T-cell (primary cell): Measurements from ENCODE around the gene SPOCK1. TPM values are rescaled to one million over a fixed set of nuclear protein-coding genes. Genes with fewer than 3 reads are reported as not detected.
"Not testable (repeated sequence)": the region's sequence is repeated elsewhere in the genome, so short reads cannot be mapped to it uniquely, and the experiment has no call there.

Experiments used
- ATAC-seq, 4 experiments: fragments of 200-7000 bp in 3 of 4; fragments of 150-1000 bp in 1 of 4; cut with Tn5 transposase; replicated peaks in 1 of 4; 1 replicate in 3 of 4; 2 replicates in 1 of 4; pipeline ENCODE4 v1.10.0; 2021; ENCODE audit warnings: moderate library complexity in 3 of 4, mild to moderate bottlenecking in 2 of 4, moderate number of reproducible peaks in 1 of 4
- CTCF ChIA-PET, 2 donors: fragments of 300-600 bp; sonication (Branson Sonifier 250); formaldehyde crosslinking; loops; one replicate each; lab custom pipeline; 2022; ENCODE audit warnings: antibody characterized with exemption in 2 of 2; lab: Charles Lee
- POLR2A ChIA-PET, 2 donors: fragments of 300-600 bp; sonication (Branson Sonifier 250); formaldehyde crosslinking; loops; one replicate each; lab custom pipeline; 2022; ENCODE audit warnings: antibody characterized with exemption in 2 of 2; lab: Charles Lee
- DNase-seq, 35 experiments: peaks; one replicate each; pipeline versions ENCODE4 v3.0.0 to v3.0.0-alpha.2; 2013 to 2023
- H3K27ac ChIP-seq: one replicate; pipeline ENCODE4 v1.5.1; 2013; ENCODE audit warnings: low read length
- H3K27me3 ChIP-seq, 2 experiments: replicated peaks in 1 of 2; 1 replicate in 1 of 2; 2 replicates in 1 of 2; pipeline versions ENCODE4 v1.6.1 to v1.7.0; 2013; ENCODE audit warnings: low read length in 1 of 2, mixed read lengths in 1 of 2; ENCODE audit not compliant: control insufficient read depth in 2 of 2, insufficient read depth in 2 of 2; ENCODE audit errors: extremely low read depth in 1 of 2
- H3K36me3 ChIP-seq, 2 donors: 1 replicate in 1 of 2; 2 replicates in 1 of 2; pipeline versions ENCODE4 v1.6.1 to v1.7.0; 2013; ENCODE audit warnings: low read length in 1 of 2; ENCODE audit not compliant: control insufficient read depth in 2 of 2, insufficient read depth in 1 of 2; ENCODE audit errors: extremely low read depth in 1 of 2
- H3K4me1 ChIP-seq, 2 experiments: 1 replicate in 1 of 2; 2 replicates in 1 of 2; pipeline versions ENCODE4 v1.6.1 to v1.7.0; 2013; ENCODE audit warnings: low read length in 2 of 2, mixed read lengths in 1 of 2; ENCODE audit not compliant: insufficient read depth in 2 of 2, control insufficient read depth in 1 of 2; ENCODE audit errors: extremely low read depth in 1 of 2
- H3K4me3 ChIP-seq, 2 donors: 1 replicate in 1 of 2; 2 replicates in 1 of 2; pipeline versions ENCODE4 v1.5.1 to v1.7.0; 2013; ENCODE audit warnings: mild to moderate bottlenecking in 2 of 2, low read length in 1 of 2, moderate library complexity in 1 of 2; ENCODE audit not compliant: control insufficient read depth in 1 of 2; ENCODE audit errors: extremely low read depth in 1 of 2
- H3K9me3 ChIP-seq: 2 replicates; pipeline ENCODE4 v1.7.0; 2013
- H3K27ac Mint-ChIP-seq, 2 donors: one replicate each; pipeline ENCODE4 v1.8.0; 2020 to 2021; ENCODE audit warnings: mild to moderate bottlenecking in 2 of 2, mixed read lengths in 2 of 2
- H3K27me3 Mint-ChIP-seq, 2 donors: one replicate each; pipeline ENCODE4 v1.8.0; 2021 to 2022; ENCODE audit warnings: mixed read lengths in 2 of 2
- H3K36me3 Mint-ChIP-seq: one replicate; pipeline ENCODE4 v1.8.0; 2021; ENCODE audit warnings: mixed read lengths
- H3K4me1 Mint-ChIP-seq, 3 donors: one replicate each; pipeline ENCODE4 v1.8.0; 2020 to 2022; ENCODE audit warnings: mixed read lengths in 3 of 3, mild to moderate bottlenecking in 1 of 3
- H3K4me3 Mint-ChIP-seq, 3 donors: one replicate each; pipeline ENCODE4 v1.8.0; 2020 to 2022; ENCODE audit warnings: mild to moderate bottlenecking in 3 of 3, mixed read lengths in 3 of 3, moderate library complexity in 3 of 3
- H3K9me3 Mint-ChIP-seq, 3 donors: one replicate each; pipeline ENCODE4 v1.8.0; 2020 to 2022; ENCODE audit warnings: mixed read lengths in 3 of 3
- WGBS: methylation state at CpG from one replicate; pipeline ENCODE4 v1.1.5; 2013; ENCODE audit warnings: missing lambda C conversion rate; ENCODE audit not compliant: insufficient coverage; 5-methylcytosine and 5-hydroxymethylcytosine counted together
- total RNA-seq, 35 experiments: library from RNA in 6 of 35; stranded (reverse) in 6 of 35; fragments of 120-200 nt in 1 of 35; gene quantifications; one replicate each; pipeline versions ENCODE4 v1.2.1 to v1.2.4 and lab custom pipeline; 2013 to 2026

SPOCK1 gene
- total RNA-seq, 5 donors from 2014 or later (not counting 1 experiment from before 2014, with no cell fraction given) = 0.57 TPM; not detected in 4

GRCh38 chr5:137260820-137261695 lies 238.1 kb downstream of the SPOCK1 start:
- CTCF ChIA-PET = no interaction called here

GRCh38 chr5:137259115-137259514 lies 240.0 kb downstream of the SPOCK1 start:
- POLR2A ChIA-PET, ATAC-seq, H3K9me3 ChIP-seq, H3K4me3 Mint-ChIP-seq, DNase-seq, H3K36me3 ChIP-seq, H3K27me3 Mint-ChIP-seq, H3K27me3 ChIP-seq, H3K4me1 Mint-ChIP-seq, H3K4me3 ChIP-seq, H3K4me1 ChIP-seq, H3K9me3 Mint-ChIP-seq, H3K27ac Mint-ChIP-seq, CTCF ChIA-PET, H3K27ac ChIP-seq, H3K36me3 Mint-ChIP-seq: not testable (repeated sequence)
- no CpG with 5 or more reads among the region's 2 CpGs for WGBS

More at GRCh38 chr5:137260820-137261695, 238.1 kb downstream of the SPOCK1 start:
- H3K4me3 ChIP-seq = no peak overlapping the region
- H3K9me3 Mint-ChIP-seq = peaks cover 0 to 4% (median 4%) of the 10 kb centered on the region in 3 donors
- no peaks in the 10 kb centered on the region for H3K4me1 Mint-ChIP-seq
- H3K27me3 ChIP-seq = no peaks in the 10 kb centered on the region
- DNase-seq (no peak), ATAC-seq (no peak)
- no peaks in the 10 kb centered on the region for H3K36me3 ChIP-seq
- H3K4me3 Mint-ChIP-seq = no peak overlapping the region
- H3K27ac ChIP-seq = no peak overlapping the region
- peaks cover 10 to 15% of the 10 kb centered on the region in 2 donors for H3K27me3 Mint-ChIP-seq
- no peak overlapping the region for H3K27ac Mint-ChIP-seq
- H3K4me1 ChIP-seq = no peaks in the 10 kb centered on the region
- no peaks in the 10 kb centered on the region for H3K36me3 Mint-ChIP-seq
- WGBS = 73% methylated on average over 2 of the region's 5 CpGs
- POLR2A ChIA-PET = no interaction called here
- no peaks in the 10 kb centered on the region for H3K9me3 ChIP-seq

GRCh38 chr5:137254119-137255090 lies 244.7 kb downstream of the SPOCK1 start:
- POLR2A ChIA-PET = no interaction called here
- Histone ChIP-seq H3K9me3 (no peaks in the 10 kb centered on the region), H3K27ac (no peak overlapping the region), H3K36me3 (no peaks in the 10 kb centered on the region), H3K4me3 (no peak overlapping the region), H3K4me1 (no peaks in the 10 kb centered on the region), H3K27me3 (peaks cover 0 to 2% of the 10 kb centered on the region in 2 experiments)
- DNase-seq = no peak
- CTCF ChIA-PET = no interaction called here
- no peak overlapping the region for H3K4me3 Mint-ChIP-seq
- WGBS = no CpG with 5 or more reads among the region's 9 CpGs
- no peaks in the 10 kb centered on the region for H3K4me1 Mint-ChIP-seq
- ATAC-seq = no peak
- peaks cover 0 to 4% (median 4%) of the 10 kb centered on the region in 3 donors for H3K9me3 Mint-ChIP-seq
- no peaks in the 10 kb centered on the region for H3K36me3 Mint-ChIP-seq
- H3K27ac Mint-ChIP-seq = no peak overlapping the region
- peaks cover 6 to 9% of the 10 kb centered on the region in 2 donors for H3K27me3 Mint-ChIP-seq

- H3K9me3 Mint-ChIP-seq = no peaks in the 10 kb centered on the region
- Histone ChIP-seq H3K4me1 (no peaks in the 10 kb centered on the region), H3K27me3 (peaks cover 0 to 2% of the 10 kb centered on the region in 2 experiments), H3K36me3 (no peaks in the 10 kb centered on the region), H3K9me3 (no peaks in the 10 kb centered on the region), H3K4me3 (no peak overlapping the region), H3K27ac (no peak overlapping the region)
- ChIA-PET CTCF (no interaction called here), POLR2A (no interaction called here)
- WGBS = 100% methylated on average over 2 of the region's 2 CpGs
- H3K36me3 Mint-ChIP-seq = no peaks in the 10 kb centered on the region
- peaks cover 0 to under 1% of the 10 kb centered on the region in 2 donors for H3K27me3 Mint-ChIP-seq
- no peak for DNase-seq
- no peaks in the 10 kb centered on the region for H3K4me1 Mint-ChIP-seq
- H3K4me3 Mint-ChIP-seq = no peak overlapping the region
- H3K27ac Mint-ChIP-seq = no peak overlapping the region
- ATAC-seq = no peak
Observed at GRCh38 chr5:137252512-137252911, 246.6 kb downstream of the SPOCK1 start.

GRCh38 chr5:137250421-137250820 lies 248.7 kb downstream of the SPOCK1 start:
- Mint-ChIP-seq H3K4me3 (no peak overlapping the region), H3K27ac (no peak overlapping the region), H3K4me1 (no peaks in the 10 kb centered on the region), H3K9me3 (no peaks in the 10 kb centered on the region), H3K36me3 (no peaks in the 10 kb centered on the region), H3K27me3 (no peaks in the 10 kb centered on the region)
- H3K36me3 ChIP-seq = no peaks in the 10 kb centered on the region
- 76% methylated on average over 3 of the region's 6 CpGs for WGBS
- H3K9me3 ChIP-seq = no peaks in the 10 kb centered on the region
- no peak overlapping the region for H3K27ac ChIP-seq
- H3K4me3 ChIP-seq = no peak overlapping the region
- DNase-seq (no peak), ATAC-seq (no peak)
- H3K27me3 ChIP-seq = peaks cover 0 to 2% of the 10 kb centered on the region in 2 experiments
- POLR2A ChIA-PET = no interaction called here
- CTCF ChIA-PET = no interaction called here
- H3K4me1 ChIP-seq = no peaks in the 10 kb centered on the region

GRCh38 chr5:137248527-137248926 lies 250.6 kb downstream of the SPOCK1 start:
- H3K4me3 Mint-ChIP-seq = no peak overlapping the region
- H3K27me3 ChIP-seq = peaks cover 0 to 2% of the 10 kb centered on the region in 2 experiments

More at GRCh38 chr5:137248527-137248926, 250.6 kb downstream of the SPOCK1 start:
- Mint-ChIP-seq H3K9me3 (no peaks in the 10 kb centered on the region), H3K4me1 (no peaks in the 10 kb centered on the region), H3K36me3 (no peaks in the 10 kb centered on the region), H3K27ac (no peak overlapping the region), H3K27me3 (peaks cover 0 to 1% of the 10 kb centered on the region in 2 donors)
- Histone ChIP-seq H3K4me3 (no peak overlapping the region), H3K36me3 (no peaks in the 10 kb centered on the region), H3K27ac (no peak overlapping the region), H3K4me1 (no peaks in the 10 kb centered on the region), H3K9me3 (no peaks in the 10 kb centered on the region)
- ATAC-seq = no peak
- POLR2A ChIA-PET = no interaction called here
- no CpG with 5 or more reads among the region's 3 CpGs for WGBS
- DNase-seq = no peak
- CTCF ChIA-PET = no interaction called here
